Left ventricle myocardium inferior (tissue), 1 donor: ENCODE measurements around the gene PAK6. TPM values are rescaled to one million over a fixed set of nuclear protein-coding genes. Genes with fewer than 3 reads are reported as not detected.

Experiments used
- DNase-seq: peaks from one replicate; pipeline ENCODE4 v3.0.0-alpha.2; 2020
- H3K27ac ChIP-seq: fragments of 200-600 bp; replicated peaks from 2 replicates; pipeline ENCODE4 v1.8.0; 2021
- H3K27me3 ChIP-seq: fragments of 200-600 bp; 2 replicates; pipeline ENCODE4 v1.8.0; 2021; ENCODE audit warnings: low read depth
- H3K36me3 ChIP-seq: fragments of 200-600 bp; 2 replicates; pipeline ENCODE4 v1.8.0; 2021
- H3K4me1 ChIP-seq: fragments of 200-600 bp; 2 replicates; pipeline ENCODE4 v1.8.0; 2021
- H3K4me3 ChIP-seq: fragments of 200-600 bp; 2 replicates; pipeline ENCODE4 v1.8.0; 2021; ENCODE audit warnings: mild to moderate bottlenecking, moderate library complexity
- H3K9me3 ChIP-seq: fragments of 200-600 bp; replicated peaks from 2 replicates; pipeline ENCODE4 v1.8.0; 2021
- intact Hi-C: fragments of 100-400 bp; cut with micrococcal nuclease; formaldehyde crosslinking; loops from one replicate; pipeline ENCODE4 v1.11.0; 2022
- total RNA-seq: library from RNA; stranded (reverse); fragmentation: NEBNext Ultra II Directional; extraction: Animal tissue kit (Norgen Biotek cat#: 25700); gene quantifications from one replicate; pipeline ENCODE4 v1.2.1, GENCODE V29; 2021
- TF ChIP-seq, protein P1 (sequence below): fragments of 200-600 bp; IDR thresholded peaks from 2 replicates; pipeline ENCODE4 v1.8.0; 2021; ENCODE audit warnings: antibody characterized with exemption, mild to moderate bottlenecking, borderline replicate concordance
- donor health status: DM: no; HTN: yes; CAD: no; lungs with severe emphysema.

PAK6 gene
- total RNA-seq, 1 donor from 2014 or later = 8.2 TPM

DNA sequence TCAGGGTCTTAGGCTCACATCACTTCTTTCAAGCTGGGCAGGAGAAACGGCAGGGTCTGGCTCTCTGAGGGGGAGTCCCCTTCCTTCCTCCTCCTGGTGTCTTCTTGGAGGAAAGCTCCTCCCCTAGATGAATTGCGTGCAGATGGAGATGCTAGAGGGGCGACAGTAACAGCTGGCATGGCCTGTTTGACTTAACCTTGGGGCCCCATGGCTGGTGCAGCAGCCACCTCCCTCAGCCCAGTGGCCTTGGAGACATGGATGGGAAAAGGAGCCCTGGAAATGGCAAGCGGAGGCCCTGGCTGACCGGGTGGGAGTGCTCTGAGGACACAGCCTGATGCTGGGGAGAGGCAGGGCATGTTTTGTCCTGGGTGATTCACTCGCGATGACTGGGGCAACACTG is 20.2 kb downstream of the PAK6 start:
- no peak for DNase-seq
- intact Hi-C loops = no loop called here
- Histone ChIP-seq H3K27me3 (peaks cover 35% of the 10 kb centered on the region), H3K36me3 (no peaks in the 10 kb centered on the region), H3K4me3 (no peak overlapping the region), H3K9me3 (no peaks in the 10 kb centered on the region), H3K27ac (no peak overlapping the region), H3K4me1 (no peaks in the 10 kb centered on the region)
- TF ChIP-seq, protein P1, sequence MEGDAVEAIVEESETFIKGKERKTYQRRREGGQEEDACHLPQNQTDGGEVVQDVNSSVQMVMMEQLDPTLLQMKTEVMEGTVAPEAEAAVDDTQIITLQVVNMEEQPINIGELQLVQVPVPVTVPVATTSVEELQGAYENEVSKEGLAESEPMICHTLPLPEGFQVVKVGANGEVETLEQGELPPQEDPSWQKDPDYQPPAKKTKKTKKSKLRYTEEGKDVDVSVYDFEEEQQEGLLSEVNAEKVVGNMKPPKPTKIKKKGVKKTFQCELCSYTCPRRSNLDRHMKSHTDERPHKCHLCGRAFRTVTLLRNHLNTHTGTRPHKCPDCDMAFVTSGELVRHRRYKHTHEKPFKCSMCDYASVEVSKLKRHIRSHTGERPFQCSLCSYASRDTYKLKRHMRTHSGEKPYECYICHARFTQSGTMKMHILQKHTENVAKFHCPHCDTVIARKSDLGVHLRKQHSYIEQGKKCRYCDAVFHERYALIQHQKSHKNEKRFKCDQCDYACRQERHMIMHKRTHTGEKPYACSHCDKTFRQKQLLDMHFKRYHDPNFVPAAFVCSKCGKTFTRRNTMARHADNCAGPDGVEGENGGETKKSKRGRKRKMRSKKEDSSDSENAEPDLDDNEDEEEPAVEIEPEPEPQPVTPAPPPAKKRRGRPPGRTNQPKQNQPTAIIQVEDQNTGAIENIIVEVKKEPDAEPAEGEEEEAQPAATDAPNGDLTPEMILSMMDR = no peak

DNA sequence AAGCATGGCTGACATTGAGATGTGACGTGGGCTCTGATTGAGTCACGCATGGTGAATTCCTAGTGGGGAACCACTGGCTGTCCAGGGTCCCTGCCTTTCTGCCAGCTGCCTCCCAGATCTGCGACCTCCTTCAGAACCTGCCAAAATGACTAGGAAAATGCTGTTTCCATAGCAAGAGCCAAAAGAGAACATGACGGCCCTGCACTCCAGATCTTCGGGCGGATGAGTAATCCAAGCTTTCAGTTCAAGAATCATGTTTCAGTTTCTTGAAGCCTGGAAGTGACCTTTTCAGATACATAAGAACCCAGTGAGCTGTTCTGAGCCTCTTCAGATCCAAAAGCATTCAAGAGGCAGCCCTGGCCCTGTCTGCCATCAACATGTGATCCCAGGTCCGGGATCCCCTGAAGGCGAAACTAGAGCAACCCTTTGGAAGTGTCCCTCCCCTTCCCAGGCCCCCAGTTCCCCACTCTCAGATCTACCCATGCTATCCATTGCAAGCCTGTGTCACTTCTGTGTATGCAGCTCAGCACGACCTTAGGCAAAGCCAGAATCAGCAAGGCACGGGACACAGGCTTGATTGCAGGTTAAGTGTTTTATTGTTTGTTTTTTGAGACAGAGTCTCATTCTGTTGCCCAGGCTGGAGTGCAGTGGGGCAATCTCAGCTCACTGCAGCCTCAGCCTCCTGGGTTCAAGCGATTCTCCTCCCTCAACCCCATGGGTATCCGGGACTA is 24.3 kb downstream of the PAK6 start:
- Histone ChIP-seq H3K4me3 (no peak overlapping the region), H3K27me3 (peaks cover 4% of the 10 kb centered on the region), H3K36me3 (no peaks in the 10 kb centered on the region), H3K27ac (no peak overlapping the region), H3K9me3 (no peaks in the 10 kb centered on the region), H3K4me1 (no peaks in the 10 kb centered on the region)
- no peak for DNase-seq
- intact Hi-C loops = no loop called here
- TF ChIP-seq, protein P1 = no peak

DNA sequence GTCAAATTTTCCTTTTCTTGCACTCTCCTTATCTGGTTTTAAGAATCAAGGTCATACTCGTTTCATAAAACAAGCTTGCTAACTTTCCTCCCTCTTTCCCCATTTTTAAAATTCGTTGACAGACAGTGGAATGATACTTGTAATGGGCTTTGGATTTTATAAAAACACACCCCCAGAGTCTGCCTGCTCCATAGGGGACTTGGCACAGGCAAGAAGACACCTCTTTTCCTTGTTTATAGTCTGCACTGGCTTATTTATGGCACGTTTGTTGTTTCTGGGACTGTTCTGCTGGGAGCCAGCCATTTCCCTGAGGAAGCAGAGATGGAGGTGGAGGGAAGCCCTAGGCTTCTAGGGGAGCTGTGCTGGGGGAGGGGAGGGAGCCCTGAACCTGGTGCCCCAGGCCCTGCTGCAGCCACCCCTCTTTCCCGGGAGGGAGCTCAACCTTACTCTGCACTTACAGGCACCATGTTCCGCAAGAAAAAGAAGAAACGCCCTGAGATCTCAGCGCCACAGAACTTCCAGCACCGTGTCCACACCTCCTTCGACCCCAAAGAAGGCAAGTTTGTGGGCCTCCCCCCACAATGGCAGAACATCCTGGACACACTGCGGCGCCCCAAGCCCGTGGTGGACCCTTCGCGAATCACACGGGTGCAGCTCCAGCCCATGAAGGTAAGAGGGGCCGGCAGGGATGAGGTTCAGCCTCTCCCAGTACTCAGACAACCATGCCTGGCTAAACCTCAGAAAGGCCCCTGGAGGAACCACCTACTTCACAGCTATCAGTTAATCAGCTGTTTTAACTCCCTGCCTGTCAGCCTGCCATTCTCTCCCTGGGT is 25.7 kb downstream of the PAK6 start:
- H3K27ac ChIP-seq = no peak overlapping the region
- H3K36me3 ChIP-seq = no peaks in the 10 kb centered on the region
- no peak for DNase-seq
- intact Hi-C loops = no loop called here
- H3K9me3 ChIP-seq = no peaks in the 10 kb centered on the region
- no peak overlapping the region for H3K4me3 ChIP-seq
- no peaks in the 10 kb centered on the region for H3K4me1 ChIP-seq
- no peaks in the 10 kb centered on the region for H3K27me3 ChIP-seq
- TF ChIP-seq, protein P1 = no peak

DNA sequence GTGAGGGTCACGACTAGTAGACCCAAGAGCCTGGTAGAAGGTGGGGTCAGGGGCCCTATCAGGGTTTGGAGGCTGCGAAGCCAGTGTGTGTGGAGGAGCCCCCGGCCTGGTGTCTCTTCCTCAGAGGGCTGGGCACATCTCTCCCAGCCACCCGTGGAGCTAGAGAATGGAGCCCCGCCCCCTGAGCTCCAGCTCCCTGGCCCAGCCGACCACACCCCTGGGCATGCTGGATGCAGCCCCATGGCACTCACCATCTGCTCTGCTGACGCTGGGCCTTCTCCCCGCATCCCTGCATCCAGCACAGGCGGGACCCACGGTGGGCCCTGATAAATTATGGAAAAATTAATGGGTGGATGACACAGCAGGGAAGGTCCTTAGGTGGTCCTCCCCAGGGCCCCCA is 26.5 kb downstream of the PAK6 start:
- TF ChIP-seq, protein P1 = no peak
- intact Hi-C loops = no loop called here
- Histone ChIP-seq H3K27me3 (no peaks in the 10 kb centered on the region), H3K36me3 (no peaks in the 10 kb centered on the region), H3K4me1 (no peaks in the 10 kb centered on the region), H3K27ac (no peak overlapping the region), H3K4me3 (no peak overlapping the region), H3K9me3 (no peaks in the 10 kb centered on the region)
- DNase-seq = no peak

DNA sequence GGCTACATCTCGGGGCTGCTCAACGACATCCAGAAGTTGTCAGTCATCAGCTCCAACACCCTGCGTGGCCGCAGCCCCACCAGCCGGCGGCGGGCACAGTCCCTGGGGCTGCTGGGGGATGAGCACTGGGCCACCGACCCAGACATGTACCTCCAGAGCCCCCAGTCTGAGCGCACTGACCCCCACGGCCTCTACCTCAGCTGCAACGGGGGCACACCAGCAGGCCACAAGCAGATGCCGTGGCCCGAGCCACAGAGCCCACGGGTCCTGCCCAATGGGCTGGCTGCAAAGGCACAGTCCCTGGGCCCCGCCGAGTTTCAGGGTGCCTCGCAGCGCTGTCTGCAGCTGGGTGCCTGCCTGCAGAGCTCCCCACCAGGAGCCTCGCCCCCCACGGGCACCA is 27.0 kb downstream of the PAK6 start:
- no peaks in the 10 kb centered on the region for H3K27me3 ChIP-seq
- intact Hi-C loops = no loop called here
- no peak overlapping the region for H3K4me3 ChIP-seq
- H3K4me1 ChIP-seq = no peaks in the 10 kb centered on the region
- no peak overlapping the region for H3K27ac ChIP-seq
- TF ChIP-seq, protein P1 = no peak
- H3K9me3 ChIP-seq = no peaks in the 10 kb centered on the region
- no peaks in the 10 kb centered on the region for H3K36me3 ChIP-seq
- DNase-seq = no peak
